Upper lobe of left lung (tissue), 4 donors: ENCODE data around the gene ERC1.

Experiments used
- EP300 ChIP-seq, 4 donors: sonication (generic); formaldehyde crosslinking; IDR thresholded peaks; one replicate each; pipeline ENCODE4 v1.5.1; 2017; ENCODE audit warnings: antibody characterized with exemption in 4 of 4, control low read depth in 2 of 4
- POLR2A ChIP-seq, 4 donors: fragments of 450-650 bp; IDR thresholded peaks; one replicate each; pipeline ENCODE4 v1.5.1; 2016 to 2017; ENCODE audit warnings: antibody characterized with exemption in 4 of 4, mild to moderate bottlenecking in 2 of 4
- TF ChIP-seq, protein P1 (sequence below), 6 experiments: fragments of 450-650 bp in 4 of 6; fragments of 200-600 bp in 2 of 6; sonication (generic) in 2 of 6; IDR thresholded peaks; one replicate each; pipeline ENCODE4 v1.5.1; 2016 to 2019; ENCODE audit warnings: antibody characterized with exemption in 6 of 6

DNA sequence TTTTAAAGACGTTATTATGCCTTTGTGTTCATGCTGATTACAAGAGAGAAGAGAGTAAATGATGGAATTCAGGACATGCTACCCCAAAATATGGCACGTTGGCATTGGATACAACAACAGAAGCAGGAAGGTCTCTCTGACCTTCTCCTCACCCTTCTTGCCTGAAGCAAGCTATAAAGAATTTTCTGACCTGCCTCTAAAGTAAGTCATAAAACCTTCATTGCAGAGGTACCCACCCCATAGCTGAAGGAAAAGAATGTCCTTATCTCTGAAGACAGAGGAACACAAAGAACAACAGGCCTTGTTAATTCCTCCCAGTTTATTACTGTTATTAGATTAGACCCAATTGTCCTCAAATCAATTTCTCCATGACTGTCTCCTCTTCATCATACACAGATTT is 427.1 kb downstream of the ERC1 start:
- TF ChIP-seq POLR2A (IDR thresholded peaks at IDR 0.05), result no peak
- TF ChIP-seq, protein P1, sequence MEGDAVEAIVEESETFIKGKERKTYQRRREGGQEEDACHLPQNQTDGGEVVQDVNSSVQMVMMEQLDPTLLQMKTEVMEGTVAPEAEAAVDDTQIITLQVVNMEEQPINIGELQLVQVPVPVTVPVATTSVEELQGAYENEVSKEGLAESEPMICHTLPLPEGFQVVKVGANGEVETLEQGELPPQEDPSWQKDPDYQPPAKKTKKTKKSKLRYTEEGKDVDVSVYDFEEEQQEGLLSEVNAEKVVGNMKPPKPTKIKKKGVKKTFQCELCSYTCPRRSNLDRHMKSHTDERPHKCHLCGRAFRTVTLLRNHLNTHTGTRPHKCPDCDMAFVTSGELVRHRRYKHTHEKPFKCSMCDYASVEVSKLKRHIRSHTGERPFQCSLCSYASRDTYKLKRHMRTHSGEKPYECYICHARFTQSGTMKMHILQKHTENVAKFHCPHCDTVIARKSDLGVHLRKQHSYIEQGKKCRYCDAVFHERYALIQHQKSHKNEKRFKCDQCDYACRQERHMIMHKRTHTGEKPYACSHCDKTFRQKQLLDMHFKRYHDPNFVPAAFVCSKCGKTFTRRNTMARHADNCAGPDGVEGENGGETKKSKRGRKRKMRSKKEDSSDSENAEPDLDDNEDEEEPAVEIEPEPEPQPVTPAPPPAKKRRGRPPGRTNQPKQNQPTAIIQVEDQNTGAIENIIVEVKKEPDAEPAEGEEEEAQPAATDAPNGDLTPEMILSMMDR (IDR thresholded peaks at IDR 0.05), result no peak
- TF ChIP-seq EP300 (IDR thresholded peaks at IDR 0.05), result no peak
